Activated CD8-positive, alpha-beta T cell treated with anti-CD3 and anti-CD28 coated beads, Interleukin-2, amount 10 ng/mL, durations not matched to agents 7 days and 5 days (primary cell): ENCODE data around the gene KRTCAP3. TPM values are rescaled to one million over a fixed set of nuclear protein-coding genes. Genes with fewer than 3 reads are reported as not detected.

Experiments
- ATAC-seq: fragments of 150-1000 bp; cut with Tn5 transposase; one replicate; pipeline ENCODE4 v1.10.0; 2021; ENCODE audit warnings: moderate library complexity
- CTCF ChIA-PET: fragments of 350-600 bp; sonication (Branson Sonifier 250); formaldehyde crosslinking; loops from one replicate; lab custom pipeline; 2021; ENCODE audit warnings: antibody characterized with exemption; lab: Charles Lee
- POLR2A ChIA-PET: fragments of 350-600 bp; sonication (Branson Sonifier 250); formaldehyde crosslinking; loops from one replicate; lab custom pipeline; 2021; ENCODE audit warnings: antibody characterized with exemption; lab: Charles Lee
- DNase-seq: peaks from one replicate; pipeline ENCODE4 v3.0.0-alpha.2; 2020
- H3K27ac Mint-ChIP-seq: one replicate; pipeline ENCODE4 v1.8.0; 2021; ENCODE audit warnings: mild to moderate bottlenecking, mixed read lengths
- H3K27me3 Mint-ChIP-seq: one replicate; pipeline ENCODE4 v1.8.0; 2021; ENCODE audit warnings: low read depth, mixed read lengths
- H3K36me3 Mint-ChIP-seq: one replicate; pipeline ENCODE4 v1.8.0; 2021; ENCODE audit warnings: low read depth, mixed read lengths
- H3K4me1 Mint-ChIP-seq: one replicate; pipeline ENCODE4 v1.8.0; 2021; ENCODE audit warnings: low read depth, mixed read lengths
- H3K4me3 Mint-ChIP-seq: one replicate; pipeline ENCODE4 v1.8.0; 2021; ENCODE audit warnings: mild to moderate bottlenecking, mixed read lengths
- H3K9me3 Mint-ChIP-seq: one replicate; pipeline ENCODE4 v1.8.0; 2022; ENCODE audit warnings: mixed read lengths; ENCODE audit not compliant: insufficient read depth
- total RNA-seq, 2 experiments: library from RNA; stranded (reverse); gene quantifications; one replicate each; pipeline ENCODE4 v1.2.3, GENCODE V29; 2021

The KRTCAP3 gene
- total RNA-seq, 2 experiments from 2014 or later, result 5.6 to 6.6 TPM

DNA sequence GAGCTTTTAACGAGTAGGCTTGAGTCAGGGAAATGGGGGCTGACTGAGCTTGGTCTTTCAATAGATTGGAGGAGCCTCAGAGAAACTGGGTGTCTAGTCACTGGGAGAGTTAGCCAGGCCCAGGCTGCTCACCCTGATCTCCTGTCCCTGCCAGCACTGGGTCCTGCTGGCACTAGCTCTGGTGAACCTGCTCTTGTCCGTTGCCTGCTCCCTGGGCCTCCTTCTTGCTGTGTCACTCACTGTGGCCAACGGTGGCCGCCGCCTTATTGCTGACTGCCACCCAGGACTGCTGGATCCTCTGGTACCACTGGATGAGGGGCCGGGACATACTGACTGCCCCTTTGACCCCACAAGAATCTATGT, 720 bp downstream of the KRTCAP3 start:
- CTCF ChIA-PET, result no interaction called here
- POLR2A ChIA-PET, result interaction anchor here (0.8 kb wide), 1 partner anchor 11 kb away, joined by 3 read pairs; no protein-coding TSS in a partner anchor
- Mint-ChIP-seq H3K4me3 (no peak overlapping the region), H3K27me3 (no peaks in the 10 kb centered on the region), H3K9me3 (no peaks in the 10 kb centered on the region), H3K27ac (no peak overlapping the region), H3K36me3 (peaks cover 40% of the 10 kb centered on the region), H3K4me1 (peaks cover 9% of the 10 kb centered on the region)
- DNase-seq (no peak), ATAC-seq (no peak)

DNA sequence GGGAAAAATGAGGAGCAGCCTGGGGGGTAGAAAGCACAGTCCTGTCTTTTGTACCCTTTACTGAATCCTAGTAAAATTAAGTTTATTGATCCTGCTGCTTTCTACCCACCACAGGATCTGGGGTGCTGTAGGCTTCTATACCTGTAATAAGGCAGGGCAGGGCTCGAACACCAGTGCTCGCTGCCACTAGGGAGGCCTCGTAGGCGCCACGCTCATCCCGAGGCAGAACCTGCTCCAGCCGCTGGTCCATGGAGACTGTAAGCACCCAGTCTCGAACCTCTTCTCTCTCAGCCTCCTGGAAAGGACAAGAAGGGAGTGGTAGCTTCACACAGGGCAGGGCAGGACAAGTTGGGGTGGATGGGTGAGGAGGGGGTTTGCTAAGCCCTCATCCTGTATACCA, 3.0 kb downstream of the KRTCAP3 start:
- CTCF ChIA-PET, result interaction anchor here (1.2 kb wide), 1 partner anchor 15 kb away, joined by 3 read pairs; no protein-coding TSS in a partner anchor
- H3K36me3 Mint-ChIP-seq, result peaks cover 28% of the 10 kb centered on the region
- H3K4me3 Mint-ChIP-seq, result no peak overlapping the region
- H3K4me1 Mint-ChIP-seq, result peaks cover 9% of the 10 kb centered on the region
- no peaks in the 10 kb centered on the region for H3K27me3 Mint-ChIP-seq
- DNase-seq (no peak), ATAC-seq (no peak)
- POLR2A ChIA-PET, result interaction anchor here (1.6 kb wide), 1 partner anchor 16 kb away, joined by 5 read pairs; the partner anchor contains the start of gene NRBP1
- no peaks in the 10 kb centered on the region for H3K9me3 Mint-ChIP-seq
- no peak overlapping the region for H3K27ac Mint-ChIP-seq

DNA sequence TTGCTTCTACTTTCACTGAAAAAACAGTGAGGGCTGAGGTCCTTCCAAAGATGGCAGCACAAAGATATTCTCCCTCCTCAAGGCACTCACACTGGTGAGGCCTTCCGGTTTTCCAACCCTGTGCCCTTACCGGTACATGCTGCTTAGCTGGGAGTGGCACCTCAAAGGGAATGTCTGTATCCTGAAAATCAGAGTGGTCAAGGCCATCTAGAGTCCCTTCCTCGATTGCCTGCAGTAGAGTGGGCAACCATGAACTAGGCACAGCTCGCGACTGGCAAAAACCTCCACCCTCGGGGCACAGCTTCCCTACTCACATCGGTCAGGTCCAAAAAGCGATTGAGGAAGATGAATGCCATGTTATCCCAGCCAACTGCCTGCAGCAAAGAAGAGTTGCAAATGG, 3.4 kb downstream of the KRTCAP3 start:
- CTCF ChIA-PET, result interaction anchor here (0.8 to 2.5 kb wide), 4 partner anchors 11 to 237 kb away, joined by 3 to 8 read pairs (median 4); partner anchors contain the start of genes CCDC121 and GPN1
- POLR2A ChIA-PET, result interaction anchor here (1.6 kb wide), 1 partner anchor 17 kb away, joined by 5 read pairs; the partner anchor contains the start of gene NRBP1

DNA sequence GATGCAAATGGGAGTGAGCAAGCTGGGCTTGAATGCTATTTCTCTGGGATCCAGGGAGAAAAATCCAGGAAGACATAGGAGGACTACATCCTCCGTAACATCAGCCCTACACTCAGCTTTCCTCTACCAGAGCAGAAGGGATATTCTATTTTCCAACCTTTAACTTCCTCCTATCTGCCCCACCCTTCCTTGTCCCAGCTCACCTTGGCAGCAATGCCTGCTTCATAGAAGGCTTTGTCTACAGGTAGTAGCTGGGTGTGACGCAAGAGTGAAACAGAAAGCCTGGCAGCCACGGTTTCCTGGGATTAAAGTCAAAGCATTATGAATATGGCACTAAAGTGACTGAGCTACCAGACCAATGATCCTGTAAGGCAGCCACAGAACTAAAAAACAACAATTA, 3.9 kb downstream of the KRTCAP3 start:
- Mint-ChIP-seq H3K27me3 (no peaks in the 10 kb centered on the region), H3K27ac (peak overlapping the region; percentile 63), H3K9me3 (no peaks in the 10 kb centered on the region), H3K4me3 (no peak overlapping the region), H3K36me3 (peaks cover 19% of the 10 kb centered on the region), H3K4me1 (peaks cover 9% of the 10 kb centered on the region)
- peak; percentile 60 for DNase-seq
- CTCF ChIA-PET, result interaction anchor here (0.8 to 2.5 kb wide), 4 partner anchors 10 to 237 kb away, joined by 3 to 8 read pairs (median 4); partner anchors contain the start of genes CCDC121 and GPN1
- POLR2A ChIA-PET, result interaction anchor here (1.6 kb wide), 1 partner anchor 17 kb away, joined by 5 read pairs; the partner anchor contains the start of gene NRBP1
- peak; percentile 19 for ATAC-seq

More for the DNA sequence above, 3.4 kb downstream of the KRTCAP3 start:
- H3K4me1 Mint-ChIP-seq, result peaks cover 9% of the 10 kb centered on the region
- H3K4me3 Mint-ChIP-seq, result no peak overlapping the region
- peak overlapping the region; percentile 63 for H3K27ac Mint-ChIP-seq
- ATAC-seq, result no peak
- peaks cover 23% of the 10 kb centered on the region for H3K36me3 Mint-ChIP-seq
- no peak for DNase-seq
- no peaks in the 10 kb centered on the region for H3K9me3 Mint-ChIP-seq
- no peaks in the 10 kb centered on the region for H3K27me3 Mint-ChIP-seq

DNA sequence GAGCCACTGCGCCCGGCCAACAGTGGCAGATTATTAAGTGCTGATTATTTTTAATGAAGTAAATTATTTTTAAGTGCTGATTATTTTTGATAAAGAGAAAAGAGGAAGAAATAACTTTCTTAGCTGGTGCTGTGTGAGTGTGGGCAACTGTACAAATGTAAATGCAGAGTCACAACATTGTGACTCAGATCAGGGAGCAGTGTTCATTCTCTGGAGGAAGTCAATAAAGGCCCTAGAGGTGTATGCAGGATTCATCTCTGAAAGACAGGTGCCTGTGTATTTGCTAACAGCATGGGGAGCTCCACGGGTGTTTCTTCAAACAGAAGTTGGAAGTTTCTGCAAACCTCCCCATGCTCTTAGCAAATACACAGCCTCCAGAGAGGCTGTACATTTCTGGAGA, 6.2 kb downstream of the KRTCAP3 start:
- ATAC-seq (no peak), DNase-seq (no peak)
- no peaks in the 10 kb centered on the region for H3K9me3 Mint-ChIP-seq
- H3K36me3 Mint-ChIP-seq, result peaks cover 7% of the 10 kb centered on the region
- CTCF ChIA-PET, result interaction anchor here (2.5 kb wide), 1 partner anchor 8 kb away, joined by 8 read pairs; no protein-coding TSS in a partner anchor
- POLR2A ChIA-PET, result interaction anchor here (0.7 kb wide), 1 partner anchor 12 kb away, joined by 3 read pairs; no protein-coding TSS in a partner anchor
- H3K4me3 Mint-ChIP-seq, result no peak overlapping the region
- H3K4me1 Mint-ChIP-seq, result peaks cover 9% of the 10 kb centered on the region
- H3K27ac Mint-ChIP-seq, result no peak overlapping the region
- H3K27me3 Mint-ChIP-seq, result no peaks in the 10 kb centered on the region

DNA sequence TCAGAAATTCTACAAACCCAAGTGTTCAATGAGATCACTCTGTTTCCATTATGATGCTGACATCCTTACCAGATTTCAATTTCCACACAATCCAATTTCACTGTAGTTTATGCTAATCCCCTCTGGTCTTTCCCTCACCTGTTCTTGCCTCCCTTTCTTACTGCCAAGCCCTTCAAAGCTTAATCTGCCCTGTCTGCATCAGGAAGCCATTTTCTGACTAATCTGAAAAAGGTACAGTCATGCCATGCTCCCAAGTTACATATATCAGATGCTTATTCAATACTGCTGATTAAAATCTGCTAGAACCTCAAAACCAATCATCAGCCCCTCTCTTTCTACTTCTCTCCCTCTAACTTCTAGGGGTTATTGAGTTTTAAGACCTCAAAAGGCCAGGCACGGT, 8.9 kb downstream of the KRTCAP3 start:
- Mint-ChIP-seq H3K27ac (no peak overlapping the region), H3K9me3 (no peaks in the 10 kb centered on the region), H3K4me1 (peaks cover 3% of the 10 kb centered on the region), H3K27me3 (no peaks in the 10 kb centered on the region), H3K36me3 (no peaks in the 10 kb centered on the region), H3K4me3 (no peak overlapping the region)
- CTCF ChIA-PET, result no interaction called here
- POLR2A ChIA-PET, result no interaction called here
- no peak for DNase-seq
- no peak for ATAC-seq

DNA sequence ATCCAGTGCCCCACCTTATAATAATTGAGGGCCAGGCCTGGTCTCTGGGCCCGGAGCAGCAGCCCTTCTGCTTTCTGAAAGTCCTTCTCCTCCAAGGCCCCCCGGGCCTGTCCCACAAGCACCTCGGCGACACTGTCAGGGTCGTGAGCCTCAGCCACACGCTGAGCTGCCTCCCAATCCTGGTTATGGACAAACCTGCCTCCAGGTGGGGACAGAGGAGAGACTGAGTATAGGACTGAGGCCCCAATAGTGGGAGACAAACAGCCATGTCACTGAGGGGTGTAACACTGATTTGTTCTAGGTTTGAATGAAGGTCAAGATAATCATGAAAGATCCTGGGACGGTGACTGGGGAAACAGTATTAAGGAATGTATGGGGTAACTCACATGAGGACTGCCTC, 11.8 kb downstream of the KRTCAP3 start:
- no peak overlapping the region for H3K4me3 Mint-ChIP-seq
- CTCF ChIA-PET, result no interaction called here
- POLR2A ChIA-PET, result interaction anchor here (0.7 kb wide), 1 partner anchor 55 kb away, joined by 3 read pairs; no protein-coding TSS in a partner anchor
- H3K27me3 Mint-ChIP-seq, result no peaks in the 10 kb centered on the region
- no peak overlapping the region for H3K27ac Mint-ChIP-seq
- no peak for ATAC-seq
- H3K36me3 Mint-ChIP-seq, result no peaks in the 10 kb centered on the region
- H3K4me1 Mint-ChIP-seq, result peaks cover 4% of the 10 kb centered on the region
- no peaks in the 10 kb centered on the region for H3K9me3 Mint-ChIP-seq
- no peak for DNase-seq

DNA sequence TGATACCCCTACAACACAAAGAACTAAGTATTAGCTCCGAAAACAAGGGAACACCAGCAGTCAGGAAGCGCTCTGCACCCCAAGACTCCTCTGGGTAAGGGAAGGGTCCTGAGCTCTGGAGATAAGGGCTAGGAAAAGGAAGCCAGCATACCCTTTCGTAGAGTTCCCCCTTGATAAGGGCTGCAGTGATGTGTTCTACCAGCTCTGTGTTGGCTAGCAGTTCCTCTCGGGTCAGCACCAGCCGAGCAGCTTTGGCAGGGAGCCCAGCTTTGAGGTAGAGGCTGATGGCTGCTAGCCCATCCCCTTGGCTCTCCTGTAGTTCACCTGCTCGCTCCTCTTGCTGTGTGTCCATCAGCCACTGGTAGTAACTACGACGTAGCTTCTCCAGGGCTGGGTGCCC, 18.9 kb downstream of the KRTCAP3 start:
- no peak for DNase-seq
- Mint-ChIP-seq H3K36me3 (no peaks in the 10 kb centered on the region), H3K9me3 (no peaks in the 10 kb centered on the region), H3K27ac (no peak overlapping the region), H3K4me1 (peaks cover 4% of the 10 kb centered on the region), H3K27me3 (no peaks in the 10 kb centered on the region), H3K4me3 (no peak overlapping the region)
- ATAC-seq, result no peak
- ChIA-PET POLR2A (no interaction called here), CTCF (no interaction called here)

DNA sequence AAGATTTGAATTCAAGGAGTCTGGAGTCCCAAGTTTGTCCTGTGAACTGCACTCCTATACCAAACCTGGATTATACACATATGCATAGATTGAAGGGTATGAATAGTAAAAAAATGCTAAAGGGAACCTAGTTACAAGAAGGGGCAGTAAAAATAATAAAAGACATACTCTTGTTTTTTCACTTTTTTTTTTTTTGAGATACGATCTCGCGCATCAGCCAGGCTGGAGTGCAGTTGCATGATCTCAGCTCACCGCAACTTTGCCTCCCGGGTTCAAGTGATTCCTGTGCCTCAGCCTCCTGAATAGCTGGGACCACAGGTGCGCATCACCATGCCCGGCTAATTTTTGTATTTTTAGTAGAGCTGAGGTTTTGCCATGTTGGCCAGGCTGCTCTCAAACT, 22.3 kb downstream of the KRTCAP3 start:
- no peaks in the 10 kb centered on the region for H3K27me3 Mint-ChIP-seq
- CTCF ChIA-PET, result no interaction called here
- no peak overlapping the region for H3K27ac Mint-ChIP-seq
- H3K9me3 Mint-ChIP-seq, result no peaks in the 10 kb centered on the region
- ATAC-seq (no peak), DNase-seq (no peak)
- H3K4me1 Mint-ChIP-seq, result no peaks in the 10 kb centered on the region
- no peaks in the 10 kb centered on the region for H3K36me3 Mint-ChIP-seq
- H3K4me3 Mint-ChIP-seq, result no peak overlapping the region
- POLR2A ChIA-PET, result no interaction called here

DNA sequence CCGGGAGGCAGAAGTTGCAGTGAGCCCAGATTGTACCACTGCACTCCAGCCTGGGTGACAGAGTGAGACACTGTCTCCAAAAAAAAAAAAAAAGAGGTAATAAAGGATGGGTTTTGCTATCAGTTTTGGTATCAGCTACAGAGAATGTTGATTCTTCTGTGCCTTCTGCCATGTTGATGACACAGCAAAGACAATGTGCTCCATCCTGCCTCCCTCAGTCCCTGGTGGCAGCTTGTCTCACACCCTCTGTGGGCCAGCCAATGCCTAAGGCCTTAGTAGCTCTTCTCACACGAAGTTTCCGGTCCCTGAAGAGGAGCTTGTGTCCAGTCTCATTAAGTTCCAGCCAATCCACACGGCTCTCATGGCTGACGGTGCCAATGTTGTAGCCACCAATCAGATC, 29.8 kb downstream of the KRTCAP3 start:
- H3K27ac Mint-ChIP-seq, result no peak overlapping the region

DNA sequence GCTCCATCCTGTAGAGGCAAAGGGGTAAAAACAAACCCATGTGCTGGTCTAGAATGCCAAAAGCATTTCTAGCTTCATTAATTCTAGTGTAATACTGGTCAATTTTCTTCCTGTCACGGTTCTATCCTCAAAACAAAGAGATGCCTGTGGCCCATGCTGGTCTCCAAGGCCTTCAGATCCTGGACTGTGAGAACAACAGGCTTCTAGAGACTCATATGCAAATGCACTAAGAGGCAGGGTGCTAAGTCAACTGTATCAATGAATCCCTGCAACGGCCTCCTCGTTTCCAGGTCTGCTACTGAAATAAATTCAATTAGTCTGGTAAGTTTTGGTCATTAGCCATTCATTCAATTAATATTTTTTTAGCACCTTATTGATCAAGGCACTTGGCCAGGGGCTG, 43.3 kb downstream of the KRTCAP3 start:
- no peak for DNase-seq
- Mint-ChIP-seq H3K27ac (no peak overlapping the region), H3K9me3 (no peaks in the 10 kb centered on the region), H3K4me1 (peaks cover 17% of the 10 kb centered on the region), H3K27me3 (no peaks in the 10 kb centered on the region), H3K4me3 (no peak overlapping the region), H3K36me3 (peaks cover 3% of the 10 kb centered on the region)
- POLR2A ChIA-PET, result no interaction called here
- CTCF ChIA-PET, result no interaction called here
- ATAC-seq, result no peak

More for the DNA sequence above, 29.8 kb downstream of the KRTCAP3 start:
- ChIA-PET POLR2A (no interaction called here), CTCF (no interaction called here)
- H3K4me3 Mint-ChIP-seq, result no peak overlapping the region
- H3K36me3 Mint-ChIP-seq, result peaks cover 11% of the 10 kb centered on the region
- no peaks in the 10 kb centered on the region for H3K9me3 Mint-ChIP-seq
- no peaks in the 10 kb centered on the region for H3K27me3 Mint-ChIP-seq
- ATAC-seq, result no peak
- DNase-seq, result no peak
- no peaks in the 10 kb centered on the region for H3K4me1 Mint-ChIP-seq

DNA sequence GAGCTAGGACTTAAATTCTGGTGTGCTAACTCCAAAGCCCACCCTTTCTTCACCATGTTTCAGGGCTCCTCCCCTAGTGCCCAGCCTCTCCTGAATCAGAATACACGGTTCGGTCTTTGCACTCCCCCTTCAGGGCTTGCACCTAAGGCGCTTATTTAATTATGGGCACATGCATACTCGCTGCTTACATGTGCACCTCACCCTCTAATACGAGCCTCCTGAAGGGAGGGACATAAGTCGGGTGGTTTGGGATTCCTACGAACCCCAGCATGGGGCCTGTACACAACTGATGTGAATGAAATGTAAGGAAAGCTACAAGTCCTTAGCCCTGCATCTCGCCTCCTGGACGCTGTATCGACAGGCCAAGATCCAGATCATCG, 46.9 kb downstream of the KRTCAP3 start:
- no peaks in the 10 kb centered on the region for H3K36me3 Mint-ChIP-seq
- CTCF ChIA-PET, result interaction anchor here (3.6 kb wide), 1 partner anchor 194 kb away, joined by 15 read pairs; no protein-coding TSS in a partner anchor

More for the DNA sequence above, 46.9 kb downstream of the KRTCAP3 start:
- Mint-ChIP-seq H3K4me1 (peaks cover 27% of the 10 kb centered on the region), H3K27me3 (peaks cover 10% of the 10 kb centered on the region), H3K4me3 (peak overlapping the region; percentile 77), H3K9me3 (no peaks in the 10 kb centered on the region), H3K27ac (peak overlapping the region; percentile 88)
- peak; percentile 33 for DNase-seq
- ATAC-seq, result no peak
- POLR2A ChIA-PET, result no interaction called here
